ENCODE results near the gene CTIF. TPM values are rescaled to one million over a fixed set of nuclear protein-coding genes. Genes with fewer than 3 reads are reported as not detected.

Gene CTIF
- total and polyA plus RNA-seq, 4 donors, result 12.2 to 45.7 (median 32.6) TPM

GRCh38 chr18:48761582-48761981, 222.8 kb downstream of the CTIF start:
- Histone ChIP-seq H3K36me3 (ENCODE audit: control insufficient read depth in 4 of 4, insufficient read depth in 4 of 4, low read length in 4 of 4) (peaks cover 0 to 23% (median 15%) of the 10 kb centered on the region in 4 donors), H3K27me3 (ENCODE audit: control insufficient read depth in 3 of 3, insufficient read depth in 3 of 3, low read length in 2 of 3) (no peaks in the 10 kb centered on the region), H3K4me3 (no peak overlapping the region), H3K9me3 (ENCODE audit: control insufficient read depth in 4 of 4, insufficient read depth in 3 of 4, low read length in 3 of 4) (peaks cover 0 to 2% (median 0%) of the 10 kb centered on the region in 4 donors), H3K9ac (ENCODE audit: insufficient read depth in 1 of 2, low read length in 2 of 2) (no peak overlapping the region), H3K4me1 (ENCODE audit: control insufficient read depth in 5 of 5, insufficient read depth in 5 of 5, low read length in 5 of 5) (peaks cover 0 to 10% (median 4%) of the 10 kb centered on the region in 5 donors), H3K27ac (ENCODE audit: low read depth in 1 of 2, low read length in 1 of 2) (no peak overlapping the region)
- DNase-seq, result no peak
- no peak for ATAC-seq (ENCODE audit: insufficient read depth, low FRiP score)
- no peak for TF ChIP-seq CTCF (IDR thresholded peaks at IDR 0.05; ENCODE audit: control extremely low read depth, extremely low read depth)
- 97 to 99% methylated on average over 19 of the region's 19 CpGs for WGBS, 2 donors

- WGBS, 2 donors, result 87 to 93% methylated on average over 6 of the region's 6 CpGs
- ATAC-seq (ENCODE audit: insufficient read depth, low FRiP score), result no peak
- no peaks in the 10 kb centered on the region for H3K9me3 ChIP-seq (ENCODE audit: control insufficient read depth in 4 of 4, insufficient read depth in 3 of 4, low read length in 3 of 4)
- H3K9ac ChIP-seq (ENCODE audit: insufficient read depth in 1 of 2, low read length in 2 of 2), result no peak overlapping the region
- peaks cover 0 to 10% (median 4%) of the 10 kb centered on the region in 5 donors for H3K4me1 ChIP-seq (ENCODE audit: control insufficient read depth in 5 of 5, insufficient read depth in 5 of 5, low read length in 5 of 5)
- no peak overlapping the region for H3K27ac ChIP-seq (ENCODE audit: low read depth in 1 of 2, low read length in 1 of 2)
- H3K4me3 ChIP-seq, result no peak overlapping the region
- no peak for DNase-seq
- H3K36me3 ChIP-seq (ENCODE audit: control insufficient read depth in 4 of 4, insufficient read depth in 4 of 4, low read length in 4 of 4), result peaks cover 0 to 26% (median 15%) of the 10 kb centered on the region in 4 donors
- H3K27me3 ChIP-seq (ENCODE audit: control insufficient read depth in 3 of 3, insufficient read depth in 3 of 3, low read length in 2 of 3), result no peaks in the 10 kb centered on the region
- no peak for TF ChIP-seq CTCF (IDR thresholded peaks at IDR 0.05; ENCODE audit: control extremely low read depth, extremely low read depth)
Measured at GRCh38 chr18:48762022-48762421, 223.2 kb downstream of the CTIF start.

GRCh38 chr18:48762836-48763718, 224.2 kb downstream of the CTIF start:
- Histone ChIP-seq H3K27ac (ENCODE audit: low read depth in 1 of 2, low read length in 1 of 2) (peak overlapping the region in 1 of 2 donors; percentile 7), H3K9me3 (ENCODE audit: control insufficient read depth in 4 of 4, insufficient read depth in 3 of 4, low read length in 3 of 4) (no peaks in the 10 kb centered on the region), H3K27me3 (ENCODE audit: control insufficient read depth in 3 of 3, insufficient read depth in 3 of 3, low read length in 2 of 3) (no peaks in the 10 kb centered on the region), H3K4me3 (no peak overlapping the region), H3K36me3 (ENCODE audit: control insufficient read depth in 4 of 4, insufficient read depth in 4 of 4, low read length in 4 of 4) (peaks cover 0 to 26% (median 18%) of the 10 kb centered on the region in 4 donors), H3K9ac (ENCODE audit: insufficient read depth in 1 of 2, low read length in 2 of 2) (no peak overlapping the region), H3K4me1 (ENCODE audit: control insufficient read depth in 5 of 5, insufficient read depth in 5 of 5, low read length in 5 of 5) (peaks cover 0 to 10% (median 5%) of the 10 kb centered on the region in 5 donors)
- WGBS, 2 donors, result 76 to 85% methylated on average over 21 of the region's 21 CpGs
- no peak for TF ChIP-seq CTCF (IDR thresholded peaks at IDR 0.05; ENCODE audit: control extremely low read depth, extremely low read depth)
- no peak for ATAC-seq (ENCODE audit: insufficient read depth, low FRiP score)
- peak in 2 of 3 donors; percentile 33 to 69 for DNase-seq
